Urothelium cell line (cell line): ENCODE data around the gene VARS1.
"Not testable (repeated sequence)": the region's sequence is repeated elsewhere in the genome, so short reads cannot be mapped to it uniquely, and the experiment has no call there.

ENCODE experiments used
- DNase-seq: peaks from one replicate; pipeline ENCODE4 v3.0.0; 2011; ENCODE audit warnings: low spot score, mixed read lengths
- FAIRE-seq: peaks from 2 replicates; lab custom pipeline; 2011; peaks lifted over from hg19 to GRCh38; lab: Jason Lieb, UNC

Gene VARS1

DNA sequence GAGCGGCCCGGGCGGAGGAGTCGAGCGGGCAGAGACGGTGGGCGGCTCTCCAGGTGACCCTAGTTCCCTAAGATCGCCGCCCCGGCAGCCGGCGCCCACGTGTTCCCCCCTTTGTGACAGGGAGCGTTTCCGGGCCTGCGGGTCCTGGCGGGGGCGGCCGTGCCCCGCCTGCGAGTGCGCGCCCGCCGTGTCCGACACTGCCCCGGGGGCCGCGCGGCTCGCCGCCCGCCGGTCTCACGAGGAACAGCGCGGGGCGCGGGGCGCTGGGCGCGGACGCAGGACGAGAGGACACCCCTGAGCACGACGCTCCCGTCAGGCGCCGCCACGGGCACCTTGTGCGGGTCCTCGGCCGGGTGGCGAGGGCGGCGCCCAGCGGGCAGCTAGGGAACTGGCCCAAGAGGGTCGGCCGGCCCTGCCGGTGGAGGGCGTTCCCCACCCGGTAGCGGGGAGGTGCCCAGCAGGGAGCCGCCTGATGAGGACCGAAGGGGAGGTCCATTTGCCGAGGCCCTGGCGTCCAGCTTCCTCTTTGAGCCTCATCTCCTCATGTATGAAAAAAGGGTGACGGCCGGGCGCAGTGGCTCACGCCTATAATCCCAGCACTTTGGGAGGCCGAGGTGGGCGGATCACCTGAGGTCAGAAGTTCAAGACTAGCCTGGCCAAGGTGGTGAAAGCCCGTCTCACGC lies at the start of gene VARS1:
Gene VARS1 (minus strand): TSS at position 137 of the 683 bp plus-strand sequence. CDS start 535 bp downstream, outside the sequence.
- FAIRE-seq, result no peak
- DNase-seq, result peak; percentile 97

DNA sequence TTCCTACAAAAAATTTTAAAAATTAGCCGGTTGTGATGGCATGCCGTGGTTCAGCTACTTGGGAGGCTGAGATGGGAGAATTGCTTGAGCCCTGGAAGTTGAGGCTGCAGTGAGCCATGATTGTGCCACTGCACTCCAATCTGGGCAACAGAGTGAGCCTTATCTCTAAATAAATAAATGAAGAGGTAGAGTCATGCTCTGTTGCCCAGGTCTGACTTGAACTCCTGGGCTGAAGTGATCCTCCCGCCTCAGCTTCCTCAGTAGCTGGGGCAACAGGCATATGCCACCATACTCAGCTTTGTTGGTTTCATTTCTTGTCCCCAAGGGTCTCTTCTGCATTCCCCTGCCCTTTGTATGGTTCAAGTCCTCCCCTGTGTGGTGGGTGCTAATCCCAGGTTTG lies 49.0 kb upstream of the VARS1 start:
- DNase-seq (no peak), FAIRE-seq (no peak)

DNA sequence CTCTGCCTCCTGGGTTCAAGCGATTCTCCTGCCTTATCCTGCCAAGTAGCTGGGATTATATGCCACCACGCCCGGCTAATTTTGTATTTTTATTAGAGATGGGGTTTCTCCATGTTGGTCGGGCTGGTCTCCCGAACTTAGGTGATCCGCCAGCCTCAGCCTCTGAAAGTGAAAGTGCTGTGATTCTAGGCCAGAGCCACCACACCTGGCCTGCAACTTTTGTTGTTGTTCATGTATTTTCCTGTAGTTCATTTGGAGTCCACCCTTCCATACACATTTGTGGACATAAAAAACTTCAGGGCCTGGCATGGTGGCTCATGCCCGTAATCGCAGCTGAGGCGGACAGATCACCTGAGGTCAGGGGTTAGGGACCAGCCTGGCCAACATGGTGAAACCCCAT lies 46.5 kb upstream of the VARS1 start:
- no peak for DNase-seq
- no peak for FAIRE-seq

DNA sequence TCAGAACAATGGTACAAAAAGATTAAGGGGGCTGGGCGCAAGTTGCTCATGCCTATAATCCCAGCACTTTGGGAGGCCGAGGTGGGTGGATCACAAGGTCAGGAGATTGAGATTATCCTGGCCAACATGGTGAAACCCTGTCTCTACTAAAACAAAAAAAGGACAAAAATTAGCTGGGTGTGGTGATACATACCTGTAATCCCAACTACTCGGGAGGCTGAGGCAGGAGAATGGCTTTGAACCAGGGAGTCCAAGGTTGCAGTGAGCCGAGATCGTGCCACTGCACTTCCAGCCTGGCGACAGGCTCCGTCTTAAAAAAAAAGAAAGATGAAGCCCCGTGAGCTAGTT lies 44.2 kb upstream of the VARS1 start:
- not testable (repeated sequence) for FAIRE-seq, DNase-seq

DNA sequence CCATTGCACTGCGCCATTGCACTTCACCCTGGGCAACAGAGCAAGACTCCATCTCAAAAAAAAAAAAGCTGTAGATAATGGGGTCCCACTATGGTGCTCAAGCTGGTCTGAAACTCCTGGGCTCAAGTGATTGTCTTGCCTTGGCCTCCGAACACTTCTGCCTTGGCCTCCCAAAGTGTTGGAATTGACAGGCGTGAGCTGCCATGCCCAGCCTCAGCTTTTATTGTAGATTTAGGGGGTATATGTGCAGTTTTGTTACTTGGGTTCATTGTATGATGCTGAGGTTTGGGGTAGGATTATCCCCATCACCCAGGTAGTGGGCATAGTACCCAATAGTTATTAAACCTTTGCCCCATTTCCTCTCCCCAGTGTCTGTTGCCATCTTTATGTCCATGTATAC lies 43.4 kb upstream of the VARS1 start:
- DNase-seq (no peak), FAIRE-seq (no peak)

DNA sequence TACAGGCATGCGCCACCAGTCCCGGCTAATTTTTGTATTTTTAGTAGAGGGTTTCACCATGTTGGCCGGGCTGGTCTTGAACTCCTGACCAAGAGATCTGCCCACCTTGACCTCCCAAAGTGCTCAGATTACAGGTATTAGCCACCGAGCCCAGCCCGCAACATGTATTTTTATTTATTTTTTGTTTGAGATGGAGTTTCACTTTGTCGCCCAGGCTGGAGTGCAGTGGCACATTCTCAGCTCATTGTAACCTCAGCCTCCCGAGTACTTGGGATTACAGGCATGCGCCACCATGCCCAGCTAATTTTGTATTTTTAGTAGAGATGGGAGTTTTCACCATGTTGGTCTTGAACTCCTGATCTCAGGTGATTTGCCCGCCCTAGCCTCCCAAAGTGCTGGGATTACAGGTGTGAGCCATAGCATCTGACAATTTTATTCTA lies 42.6 kb upstream of the VARS1 start:
- not testable (repeated sequence) for FAIRE-seq, DNase-seq

DNA sequence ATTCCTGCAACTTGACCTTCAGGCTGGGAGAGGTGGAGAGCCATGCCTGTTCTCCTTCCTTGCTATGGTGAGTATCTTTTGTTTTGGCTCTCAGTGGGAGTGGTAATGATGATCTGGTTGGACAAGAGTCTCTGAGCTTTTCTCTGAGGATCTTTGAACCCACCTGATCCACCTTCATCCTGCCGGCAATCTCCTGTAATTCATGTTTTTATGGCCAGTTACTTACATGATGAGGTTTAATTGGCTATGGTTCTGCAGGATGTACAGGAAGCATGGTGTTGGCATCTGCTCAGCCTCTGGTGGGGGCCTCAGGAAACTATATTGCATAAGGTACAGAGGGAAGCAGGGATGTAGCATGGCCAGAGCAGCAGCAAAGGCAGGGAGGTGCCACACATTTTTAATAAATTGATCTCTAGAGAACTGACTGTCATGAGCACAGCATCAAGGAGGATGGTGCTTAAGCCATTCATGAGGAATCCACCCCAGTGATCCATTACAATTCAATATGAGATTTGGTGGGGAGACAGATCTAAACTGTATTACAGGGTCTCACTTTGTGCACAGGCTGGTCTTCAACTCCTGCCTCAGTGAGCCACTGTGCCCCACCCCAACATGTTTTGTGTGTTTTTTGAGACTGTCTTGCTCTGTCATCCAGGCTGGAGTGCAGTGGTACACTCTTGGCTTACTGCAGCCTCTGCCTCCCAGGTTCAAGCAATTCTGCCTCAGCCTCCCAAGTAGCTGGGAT lies 42.0 kb upstream of the VARS1 start:
- DNase-seq (no peak), FAIRE-seq (no peak)

DNA sequence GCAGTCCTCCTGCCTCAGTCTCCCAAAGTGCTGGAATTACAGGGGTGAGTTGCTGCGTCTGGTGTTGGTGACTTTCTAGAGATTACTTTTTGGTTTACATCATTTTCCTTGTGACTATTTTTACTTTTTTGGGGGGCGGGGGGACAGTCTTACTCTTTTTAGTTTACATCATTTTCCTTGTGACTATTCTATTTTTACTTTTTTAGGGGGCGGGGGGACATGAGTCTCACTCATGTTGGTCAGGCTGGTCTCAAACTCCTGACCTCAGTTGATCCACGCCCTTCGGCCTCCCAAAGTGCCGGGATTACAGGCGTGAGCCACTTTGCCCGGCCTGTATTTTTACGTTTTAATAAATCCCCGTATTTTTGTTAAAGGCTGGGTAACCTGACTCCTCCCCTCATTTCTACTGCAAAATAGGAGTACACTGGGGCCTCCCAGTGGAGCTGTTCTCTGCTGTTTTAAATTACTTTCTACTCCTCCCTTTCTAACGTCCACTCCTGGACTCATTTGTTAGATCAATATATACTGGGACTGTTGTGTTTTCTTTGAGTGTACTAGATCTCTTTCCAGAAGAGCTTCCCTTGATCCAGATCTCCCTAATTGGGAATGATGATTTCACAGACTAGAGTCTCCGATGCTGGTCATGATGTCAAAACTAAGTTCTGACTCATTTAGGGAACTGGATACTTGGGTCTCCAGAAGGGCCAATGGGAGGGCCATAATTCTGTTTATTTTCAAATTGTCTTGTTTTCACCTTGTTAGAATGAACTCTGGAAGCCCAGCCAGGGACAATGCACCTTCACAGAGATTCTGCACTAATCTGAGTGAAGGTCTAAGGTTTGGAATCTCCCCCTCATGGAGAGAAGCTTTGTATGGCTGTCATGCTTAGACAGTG lies 41.2 kb upstream of the VARS1 start:
- DNase-seq, result no peak

DNA sequence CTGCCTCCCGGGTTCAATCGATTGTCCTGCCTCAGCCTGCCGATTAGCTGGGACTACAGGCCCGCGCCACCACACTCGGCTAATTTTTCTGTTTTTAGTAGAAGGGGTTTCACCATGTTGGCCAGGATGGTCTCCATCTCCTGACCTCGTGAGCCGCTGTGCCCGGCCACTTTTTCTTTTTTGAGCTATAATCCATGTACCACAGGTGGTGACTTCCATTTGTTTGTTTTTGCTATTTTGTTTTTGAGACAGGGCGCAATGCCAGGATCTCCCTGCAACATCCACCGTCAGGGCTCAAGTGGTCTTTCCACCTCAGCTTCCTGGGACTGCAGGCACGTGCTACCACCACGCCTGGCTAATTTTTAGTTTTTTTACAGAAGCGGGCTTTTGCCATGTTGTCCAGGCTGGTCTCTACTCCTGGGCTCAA lies 40.5 kb upstream of the VARS1 start:
- no peak for DNase-seq
- FAIRE-seq, result no peak

More for the DNA sequence above, 41.2 kb upstream of the VARS1 start:
- FAIRE-seq, result no peak

DNA sequence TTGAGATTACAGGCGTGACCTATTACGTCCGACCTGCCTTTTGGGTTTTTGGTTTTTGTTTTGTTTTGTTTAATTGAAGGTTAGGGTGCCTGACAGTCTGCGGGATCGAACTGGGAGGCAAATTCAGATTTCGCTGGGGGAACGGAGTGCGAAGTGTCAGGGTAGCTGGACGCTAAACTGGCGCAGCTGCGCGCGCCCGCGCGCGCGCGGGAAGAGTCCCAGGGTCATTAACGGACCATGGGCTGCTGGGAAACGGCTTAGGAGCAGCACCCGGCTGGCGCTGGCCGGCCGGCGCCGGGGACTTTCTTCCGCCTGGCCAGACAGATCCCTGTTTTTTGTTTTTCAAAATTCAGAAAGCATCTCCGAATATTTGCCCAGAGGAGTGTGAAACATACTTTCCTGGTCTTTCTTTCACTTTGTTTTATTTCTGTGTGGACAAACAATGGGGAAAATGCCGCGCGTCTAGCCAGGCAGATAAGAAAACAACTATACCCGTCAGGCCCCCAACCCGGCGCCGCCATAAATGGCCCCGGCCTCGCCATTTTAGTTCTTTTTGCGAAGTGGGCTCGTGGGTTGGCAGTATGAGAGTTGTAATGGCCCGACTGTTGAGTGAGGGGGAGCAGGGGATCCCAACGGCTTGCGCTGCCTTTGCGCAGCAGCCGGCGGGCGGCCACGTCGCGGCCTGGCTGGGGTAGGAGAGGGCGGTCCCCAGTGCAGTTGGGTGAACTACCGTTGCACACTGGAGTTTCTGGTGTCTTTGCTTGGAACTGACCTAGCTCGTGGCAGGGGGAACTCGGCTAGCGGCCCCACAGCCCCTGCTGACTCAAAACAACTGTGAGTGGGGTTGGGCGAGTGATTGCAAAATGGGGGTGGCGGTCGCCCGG lies 39.1 kb upstream of the VARS1 start:
- FAIRE-seq (no peak), DNase-seq (peak; percentile 92)

DNA sequence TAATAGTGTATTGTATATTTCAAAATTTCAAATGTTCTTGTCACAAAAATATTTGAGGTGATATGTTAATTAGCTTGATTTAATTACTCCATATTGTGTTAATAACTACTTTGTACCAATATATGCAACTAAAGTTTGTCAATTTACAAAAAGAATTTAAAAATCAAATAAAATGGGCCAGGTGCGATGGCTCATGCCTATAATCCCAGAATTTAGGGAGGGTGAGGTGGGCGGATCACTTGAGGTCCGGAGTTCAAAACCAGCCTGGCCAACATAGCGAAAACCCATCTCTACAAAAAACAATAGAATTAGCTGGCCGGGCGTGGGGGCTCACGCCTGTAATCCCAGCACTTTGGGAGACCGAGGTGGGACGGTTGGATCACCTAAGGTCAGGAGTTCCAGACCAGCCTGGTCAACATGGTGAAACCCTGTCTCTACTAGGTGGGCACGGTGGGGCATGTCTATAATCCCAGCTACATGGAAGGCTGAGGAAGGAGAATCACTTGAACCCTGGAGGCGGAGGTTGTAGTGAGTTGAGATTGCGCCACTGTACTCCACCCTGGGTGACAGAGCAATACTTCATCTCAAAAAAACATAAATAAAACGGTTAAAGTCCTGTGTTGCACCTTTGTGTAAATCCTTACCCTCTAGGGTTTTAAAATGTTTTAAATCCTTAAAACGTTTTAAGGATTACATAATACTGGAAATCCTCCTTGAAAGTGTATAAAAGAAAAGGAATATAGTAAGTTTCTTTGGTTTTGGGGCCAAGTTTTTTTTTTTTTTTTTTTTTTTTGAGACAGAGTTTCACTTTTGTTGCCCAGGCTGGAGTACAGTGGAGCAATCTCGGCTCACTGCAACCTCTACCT lies 36.0 kb upstream of the VARS1 start:
- DNase-seq, result no peak

DNA sequence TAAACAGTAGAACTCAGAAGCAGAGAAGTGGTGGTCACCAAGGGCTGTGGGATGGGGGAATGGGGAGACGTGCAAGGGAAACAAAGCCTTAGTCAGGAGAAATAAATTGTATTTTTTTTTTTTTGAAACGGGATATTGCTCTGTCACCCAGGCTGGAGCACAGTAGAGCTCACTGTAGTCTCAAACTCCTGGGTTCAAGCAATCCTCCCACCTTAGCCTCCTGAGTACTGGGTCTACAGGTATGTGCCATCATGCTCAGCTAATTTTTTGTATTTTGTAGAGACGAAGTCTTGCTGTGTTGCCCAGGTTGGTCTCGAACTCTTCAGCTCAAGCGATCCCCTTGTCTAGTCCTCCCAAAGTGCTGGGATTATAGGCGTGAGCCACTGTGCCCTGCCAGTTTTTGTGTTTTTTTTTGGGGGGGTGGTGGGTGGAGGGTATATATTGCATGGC lies 35.4 kb upstream of the VARS1 start:
- no peak for FAIRE-seq
- DNase-seq, result no peak

More for the DNA sequence above, 36.0 kb upstream of the VARS1 start:
- no peak for FAIRE-seq

DNA sequence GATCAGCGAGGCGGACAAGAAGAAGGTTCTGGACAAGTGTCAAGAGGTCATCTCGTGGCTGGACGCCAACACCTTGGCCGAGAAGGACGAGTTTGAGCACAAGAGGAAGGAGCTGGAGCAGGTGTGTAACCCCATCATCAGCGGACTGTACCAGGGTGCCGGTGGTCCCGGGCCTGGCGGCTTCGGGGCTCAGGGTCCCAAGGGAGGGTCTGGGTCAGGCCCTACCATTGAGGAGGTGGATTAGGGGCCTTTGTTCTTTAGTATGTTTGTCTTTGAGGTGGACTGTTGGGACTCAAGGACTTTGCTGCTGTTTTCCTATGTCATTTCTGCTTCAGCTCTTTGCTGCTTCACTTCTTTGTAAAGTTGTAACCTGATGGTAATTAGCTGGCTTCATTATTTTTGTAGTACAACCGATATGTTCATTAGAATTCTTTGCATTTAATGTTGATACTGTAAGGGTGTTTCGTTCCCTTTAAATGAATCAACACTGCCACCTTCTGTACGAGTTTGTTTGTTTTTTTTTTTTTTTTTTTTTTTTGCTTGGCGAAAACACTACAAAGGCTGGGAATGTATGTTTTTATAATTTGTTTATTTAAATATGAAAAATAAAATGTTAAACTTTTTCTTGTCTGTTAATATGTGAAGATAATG lies 34.2 kb upstream of the VARS1 start:
- FAIRE-seq, result no peak
- no peak for DNase-seq

DNA sequence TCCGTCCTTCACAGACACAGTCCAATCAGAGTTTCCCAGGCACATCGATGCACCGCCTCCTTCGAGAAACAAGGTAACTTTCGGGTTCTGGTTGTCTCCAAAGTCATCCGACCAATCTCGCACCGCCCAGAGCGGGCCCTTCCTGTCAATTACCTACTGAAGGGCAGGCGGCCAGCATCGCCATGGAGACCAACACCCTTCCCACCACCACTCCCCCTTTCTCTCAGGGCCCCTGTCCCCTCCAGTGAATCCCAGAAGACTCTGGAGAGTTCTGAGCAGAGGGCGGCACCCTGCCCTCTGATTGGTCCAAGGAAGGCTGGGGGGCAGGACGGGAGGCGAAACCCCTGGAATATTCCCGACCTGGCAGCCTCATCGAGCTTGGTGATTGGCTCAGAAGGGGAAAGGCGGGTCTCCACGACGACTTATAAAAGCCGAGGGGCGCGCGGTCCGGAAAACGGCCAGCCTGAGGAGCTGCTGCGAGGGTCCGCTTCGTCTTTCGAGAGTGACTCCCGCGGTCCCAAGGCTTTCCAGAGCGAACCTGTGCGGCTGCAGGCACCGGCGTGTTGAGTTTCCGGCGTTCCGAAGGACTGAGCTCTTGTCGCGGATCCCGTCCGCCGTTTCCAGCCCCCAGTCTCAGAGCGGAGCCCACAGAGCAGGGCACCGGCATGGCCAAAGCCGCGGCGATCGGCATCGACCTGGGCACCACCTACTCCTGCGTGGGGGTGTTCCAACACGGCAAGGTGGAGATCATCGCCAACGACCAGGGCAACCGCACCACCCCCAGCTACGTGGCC lies 31.9 kb upstream of the VARS1 start, which contains the start of gene HSPA1B:
Gene HSPA1B (plus strand): TSS at position 453 of the 794 bp plus-strand sequence. CDS start 213 bp downstream, at position 666.
- DNase-seq (peak; percentile 94), FAIRE-seq (no peak)

DNA sequence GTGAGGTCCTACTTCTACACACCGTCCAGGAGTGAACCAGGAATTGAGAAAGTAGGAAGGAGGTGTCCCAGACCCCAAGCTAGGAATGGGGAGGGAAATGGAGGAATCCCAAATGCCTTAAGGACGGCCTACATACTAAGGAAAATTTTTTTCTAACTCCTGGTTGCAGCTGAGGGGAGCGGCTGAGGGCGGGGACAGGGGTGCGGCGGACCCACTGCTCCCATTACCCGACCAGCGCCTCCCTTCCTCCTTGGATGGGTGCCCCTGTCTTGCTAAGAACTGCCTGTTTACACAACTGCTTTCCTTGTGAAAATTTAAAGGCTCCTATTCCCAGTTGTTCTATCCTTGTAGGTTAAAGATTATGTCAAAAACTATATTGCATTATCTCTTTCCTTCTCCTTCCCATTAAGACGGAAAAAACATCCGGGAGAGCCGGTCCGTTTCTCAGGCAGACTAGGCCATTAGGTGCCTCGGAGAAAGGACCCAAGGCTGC lies 31.3 kb upstream of the VARS1 start:
- FAIRE-seq (no peak), DNase-seq (peak; percentile 57)

DNA sequence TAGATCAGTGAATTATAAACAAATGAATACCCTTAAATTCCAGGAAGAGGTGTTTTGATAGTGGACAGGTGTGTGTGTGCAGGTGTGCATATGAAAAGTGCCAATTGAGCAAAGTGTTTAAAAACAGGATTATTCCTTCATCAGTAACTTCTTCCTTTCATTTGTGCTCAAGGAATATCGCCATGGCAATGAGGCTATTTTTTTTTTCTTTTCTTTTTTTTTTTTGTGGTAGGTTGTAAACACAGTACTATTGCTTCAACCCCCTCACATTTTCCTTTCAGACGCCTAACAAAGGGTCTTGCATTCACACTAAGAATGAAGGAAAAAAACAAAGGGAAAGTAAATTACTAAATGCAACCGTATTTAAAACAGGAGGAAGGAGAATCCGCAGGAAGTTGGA lies 30.0 kb upstream of the VARS1 start:
- DNase-seq (no peak), FAIRE-seq (no peak)

DNA sequence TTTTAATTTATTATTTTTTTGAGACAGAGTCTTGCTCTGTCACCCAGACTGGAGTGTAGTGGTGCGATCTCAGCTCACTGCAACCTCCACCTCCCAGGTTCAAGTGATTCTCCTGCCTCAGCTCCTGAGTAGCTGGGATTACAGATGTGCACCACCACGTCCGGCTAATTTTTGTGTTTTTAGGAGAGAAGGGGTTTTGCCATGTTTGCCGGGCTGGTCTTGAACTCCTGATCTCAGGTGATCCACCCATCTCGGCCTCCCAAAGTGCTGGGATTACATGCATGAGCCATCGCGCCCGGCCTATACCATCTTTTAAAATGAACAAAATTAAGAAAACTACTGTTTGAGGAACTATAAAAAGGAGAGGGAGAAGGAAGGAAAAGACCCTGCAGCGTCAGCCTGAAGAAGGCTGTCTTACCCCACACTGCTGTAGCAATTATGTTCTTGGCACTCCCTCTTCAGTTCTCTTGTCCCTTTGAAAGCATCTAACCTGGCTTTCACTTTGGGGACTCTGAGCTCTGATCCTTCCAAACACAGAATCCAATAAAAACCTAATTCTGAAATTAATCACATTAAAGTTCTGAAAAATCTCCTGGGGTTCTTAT lies 28.1 kb upstream of the VARS1 start:
- DNase-seq, FAIRE-seq: not testable (repeated sequence)
